Putamen (tissue), 1 donor: ENCODE data around the gene PHACTR3.

Source experiments
- DNase-seq: peaks from one replicate; pipeline ENCODE4 v3.0.0-alpha.2; 2016; ENCODE audit warnings: low spot score

Gene PHACTR3

DNA sequence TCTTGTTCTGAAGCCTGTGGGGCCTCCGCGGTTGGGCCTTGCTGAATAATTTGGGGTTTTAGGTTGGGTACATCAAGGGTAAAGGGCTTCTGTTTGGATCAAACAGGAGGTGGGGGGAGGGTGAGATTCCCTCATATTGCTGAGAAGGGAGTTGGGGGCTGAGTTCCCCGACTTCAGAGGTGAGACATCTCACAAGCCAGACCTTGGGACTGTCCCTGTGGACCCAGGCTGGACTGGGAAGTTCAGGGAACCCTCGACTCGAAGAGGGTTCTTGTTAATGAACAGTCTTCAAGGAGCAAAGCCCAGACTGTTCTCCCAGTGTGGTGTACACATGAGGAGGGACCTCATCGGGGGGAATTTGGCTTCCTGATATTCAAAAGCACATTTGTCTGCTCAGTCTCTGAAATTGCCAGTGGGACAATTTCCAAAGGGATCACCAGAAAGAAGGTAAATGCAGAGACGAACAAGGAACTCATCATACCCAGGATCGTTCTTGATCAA, 210.6 kb downstream of the PHACTR3 start:
- DNase-seq: no peak

DNA sequence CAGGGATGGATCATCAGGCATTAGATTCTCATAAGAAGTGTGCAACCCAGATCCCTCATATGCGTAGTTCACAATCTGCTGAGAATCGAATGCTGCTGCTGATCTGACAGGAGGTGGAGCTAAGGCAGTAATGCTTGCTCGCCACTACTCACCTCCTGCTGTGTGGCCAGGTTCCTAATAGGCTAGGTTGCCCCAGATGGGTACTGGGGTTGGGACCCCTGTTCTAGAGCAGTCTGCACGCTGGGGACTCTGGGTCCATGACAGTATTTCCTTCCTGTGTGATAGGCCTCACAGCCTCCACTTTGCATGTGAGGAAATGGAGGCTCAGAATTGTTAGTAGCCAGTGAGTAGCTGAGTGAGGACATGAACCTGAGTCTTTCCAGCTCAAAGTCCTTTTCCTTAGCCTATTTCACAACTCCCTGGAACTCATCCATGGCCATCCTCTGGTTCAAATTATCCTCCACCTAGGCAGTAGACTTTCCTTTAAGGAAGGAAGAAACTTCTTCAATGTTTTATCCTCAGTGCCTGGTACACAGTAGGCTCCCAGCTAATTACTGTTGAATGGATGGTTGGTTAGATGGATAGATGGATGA, 211.9 kb downstream of the PHACTR3 start:
- DNase-seq: no peak

DNA sequence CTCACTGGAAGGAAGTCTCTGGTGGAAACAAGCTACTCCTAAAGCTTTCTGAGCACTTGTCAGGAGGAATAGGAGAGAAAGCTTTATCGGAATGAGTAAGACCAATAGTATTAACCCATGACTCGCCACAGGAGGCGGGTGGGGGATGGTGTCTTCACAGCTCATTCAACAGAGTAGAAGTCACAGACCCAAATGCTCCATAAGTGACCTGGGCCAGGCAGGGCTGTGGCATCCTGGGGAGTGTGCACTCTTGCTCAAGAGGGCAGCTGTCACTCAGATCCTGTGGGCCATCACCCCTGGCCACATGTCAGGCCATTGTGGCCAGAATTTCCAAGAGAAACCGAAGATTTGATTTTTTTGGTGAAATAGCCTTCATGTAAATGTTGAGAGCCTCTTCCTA, 213.1 kb downstream of the PHACTR3 start:
- DNase-seq: no peak

DNA sequence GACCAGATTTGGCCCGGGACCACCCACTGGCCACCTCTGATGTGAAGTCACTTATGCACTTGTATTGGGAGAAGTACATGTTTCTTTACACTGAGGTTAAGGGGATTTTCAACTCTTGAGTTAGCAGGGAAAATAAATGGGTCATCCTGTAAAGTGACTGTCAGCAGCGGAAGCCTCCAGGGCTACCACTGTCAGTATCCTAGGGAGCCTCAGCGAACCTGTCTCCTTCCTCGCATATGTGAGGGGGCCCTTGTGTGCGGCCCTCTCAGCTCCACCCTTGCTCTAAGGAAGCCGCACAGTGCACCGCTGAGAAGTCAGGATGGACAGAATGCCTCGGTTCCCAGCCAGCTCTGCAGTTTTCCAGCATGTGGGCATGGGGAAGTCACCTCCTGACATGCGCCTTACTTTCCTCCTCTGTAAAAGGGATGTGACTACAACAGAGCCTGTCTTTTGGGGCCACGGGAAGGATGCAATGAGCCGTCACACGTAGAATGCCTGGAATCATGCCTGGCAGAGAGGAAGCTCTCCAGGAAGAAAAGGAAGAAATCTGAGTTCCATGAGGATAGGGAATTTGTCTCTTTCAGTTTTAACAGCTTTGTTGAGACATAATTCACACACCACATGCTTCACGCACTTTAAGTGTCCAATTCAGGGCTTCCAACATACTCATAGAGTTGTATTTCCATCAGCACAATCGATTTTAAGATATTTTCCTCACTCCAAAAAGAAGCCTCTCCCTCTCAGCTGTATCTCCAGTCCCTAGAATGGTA, 213.7 kb downstream of the PHACTR3 start:
- DNase-seq: no peak

GRCh38 chr20:59818911-59819310, 214.6 kb downstream of the PHACTR3 start:
- DNase-seq: no peak

DNA sequence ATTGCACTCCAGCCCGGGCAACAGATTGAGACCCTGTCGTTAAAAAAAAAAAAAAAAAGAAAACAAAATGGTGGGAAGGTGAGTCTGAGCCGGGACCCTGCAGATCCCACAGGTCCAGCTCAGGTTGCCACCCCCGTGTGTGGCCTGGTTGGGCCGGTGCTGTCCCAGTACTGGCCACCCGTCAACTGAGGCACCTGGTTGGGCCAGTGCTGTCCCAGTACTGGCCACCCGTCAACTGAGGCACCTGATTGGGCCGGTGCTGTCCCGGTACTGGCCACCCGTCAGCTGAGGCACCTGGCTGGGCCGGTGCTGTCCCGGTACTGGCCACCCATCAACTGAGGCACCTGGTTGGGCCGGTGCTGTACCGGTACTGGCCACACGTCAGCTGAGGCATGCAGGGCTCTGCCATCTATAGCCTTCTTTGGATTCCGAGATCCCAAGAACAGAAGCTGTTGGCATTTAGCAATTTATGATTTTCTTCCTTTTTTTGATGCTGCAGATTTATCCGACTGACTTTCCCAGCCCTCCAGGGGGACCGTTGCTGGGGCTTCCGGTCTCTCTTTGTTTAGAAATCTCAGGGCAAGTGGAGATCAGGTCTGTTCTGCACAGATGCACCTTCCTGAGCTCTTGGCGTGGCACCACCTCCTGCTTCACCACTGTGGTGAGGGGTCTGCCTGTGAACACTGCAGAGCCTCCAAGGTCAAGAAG, 215.3 kb downstream of the PHACTR3 start:
- DNase-seq: no peak

GRCh38 chr20:59820204-59821041, 216.1 kb downstream of the PHACTR3 start:
- DNase-seq: peak; percentile 45

GRCh38 chr20:59821201-59821600, 216.9 kb downstream of the PHACTR3 start:
- DNase-seq: no peak

DNA sequence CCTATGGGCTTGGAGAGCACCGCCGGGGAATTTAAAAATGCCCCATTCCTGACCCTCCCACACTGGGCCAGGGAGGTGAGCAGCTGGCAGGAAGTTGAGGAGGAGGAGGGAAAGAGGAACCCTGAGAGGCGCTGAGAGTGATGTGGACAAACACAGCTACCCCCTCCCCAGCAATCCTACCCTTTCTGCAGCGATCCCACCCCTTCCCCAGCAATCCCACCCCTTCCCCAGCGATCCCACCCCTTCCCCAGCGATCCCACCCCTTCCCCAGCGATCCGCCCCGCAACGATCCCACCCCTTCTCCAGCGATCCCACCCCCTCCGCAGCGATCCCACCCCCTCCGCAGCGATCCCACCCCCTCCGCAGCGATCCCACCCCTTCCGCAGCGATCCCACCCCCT, 217.4 kb downstream of the PHACTR3 start:
- DNase-seq: no peak

DNA sequence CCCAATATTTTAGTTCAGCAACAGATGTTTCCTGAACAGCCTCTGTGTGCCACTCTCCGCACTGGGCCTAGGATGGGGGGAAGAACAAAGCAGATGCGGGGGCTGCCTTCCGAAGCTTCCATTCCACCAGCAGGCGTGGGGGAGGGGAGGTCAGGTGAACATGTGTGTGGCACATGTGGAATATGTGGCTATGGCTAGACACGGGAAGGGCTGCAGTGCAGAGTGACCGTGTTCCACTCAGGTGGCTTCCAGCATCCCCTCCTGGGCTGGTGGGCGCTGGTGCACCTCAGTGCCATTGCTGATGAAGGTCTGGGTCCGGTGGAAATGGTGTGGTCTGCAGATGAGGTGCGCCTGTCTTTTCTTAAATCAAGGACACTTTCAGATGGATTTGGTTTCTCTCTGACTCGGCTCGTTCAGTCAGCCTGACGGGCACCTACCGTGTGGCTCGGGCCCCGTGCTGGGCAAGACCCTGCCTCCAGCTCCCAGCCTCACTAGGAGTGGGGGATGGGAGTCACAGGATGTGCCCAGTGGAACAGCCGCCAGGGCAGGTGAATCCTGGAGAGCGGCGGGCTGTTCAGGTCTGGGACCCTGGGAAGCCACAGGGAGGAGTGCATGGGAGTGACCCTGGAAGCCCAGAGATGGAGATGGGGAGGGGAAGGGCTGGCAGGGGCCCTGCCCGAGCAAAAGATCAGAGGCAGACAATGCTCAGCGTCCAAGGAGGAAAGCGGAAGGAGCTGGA, 218.1 kb downstream of the PHACTR3 start:
- no peak for DNase-seq

DNA sequence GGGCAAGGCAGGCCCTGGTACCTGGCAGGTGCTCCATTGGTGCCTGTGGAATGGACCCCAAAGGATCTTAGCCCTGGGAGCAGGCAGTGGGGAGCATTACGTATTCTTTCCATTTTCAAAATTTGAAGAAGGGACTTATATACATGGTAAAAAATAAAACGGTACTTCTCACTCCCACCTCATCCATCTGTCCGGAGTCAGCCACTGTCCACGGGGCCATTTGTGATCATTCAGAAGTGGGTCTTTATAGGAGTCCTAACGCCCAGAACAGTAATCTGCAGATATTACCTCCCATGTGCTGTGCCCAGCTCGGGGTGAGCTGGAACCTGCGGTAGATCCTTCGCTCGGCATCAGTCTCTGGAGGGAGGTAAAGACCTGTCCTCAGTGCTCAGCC, 218.7 kb downstream of the PHACTR3 start:
- DNase-seq: no peak

GRCh38 chr20:59823491-59824259, 219.3 kb downstream of the PHACTR3 start:
- DNase-seq: no peak

DNA sequence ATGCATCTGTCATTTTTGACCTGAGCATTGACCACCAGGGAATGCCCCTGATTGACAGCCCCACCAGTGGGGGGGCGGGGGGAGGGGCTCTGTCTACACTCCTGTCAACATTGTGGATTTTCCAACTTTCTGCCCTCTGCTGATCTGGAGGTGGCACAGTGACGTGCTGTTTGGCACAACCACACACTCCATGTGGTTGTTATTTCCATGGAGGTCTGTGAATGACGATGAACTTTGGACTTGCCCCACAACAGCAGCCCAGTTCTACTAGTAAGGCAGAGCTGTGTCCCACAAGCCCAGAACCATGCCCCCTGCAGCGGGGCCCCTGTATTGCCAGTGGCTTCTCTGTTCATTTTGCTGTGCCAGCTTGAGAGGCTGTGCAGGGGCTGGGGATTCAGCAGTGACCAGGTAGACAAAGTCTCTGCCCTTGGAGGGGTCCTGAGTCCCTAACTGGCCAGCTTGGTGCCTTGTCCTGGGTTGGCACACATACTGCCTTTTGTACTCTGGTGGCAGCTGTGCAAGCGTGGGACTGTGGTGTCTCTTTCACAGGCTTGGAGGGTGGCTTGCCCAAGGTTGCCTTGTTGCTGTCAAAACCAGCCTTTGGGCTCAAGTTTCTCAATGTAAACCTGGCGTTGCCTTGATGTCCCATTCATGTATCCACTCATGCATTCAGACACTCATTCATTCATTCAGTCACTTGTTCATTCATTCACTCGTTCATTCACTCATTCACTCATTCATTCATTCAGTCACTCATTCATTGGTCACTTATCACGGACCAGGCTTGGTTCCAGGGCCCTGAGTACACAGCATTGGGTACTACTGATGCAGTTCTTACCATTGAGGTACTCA, 220.6 kb downstream of the PHACTR3 start:
- no peak for DNase-seq

DNA sequence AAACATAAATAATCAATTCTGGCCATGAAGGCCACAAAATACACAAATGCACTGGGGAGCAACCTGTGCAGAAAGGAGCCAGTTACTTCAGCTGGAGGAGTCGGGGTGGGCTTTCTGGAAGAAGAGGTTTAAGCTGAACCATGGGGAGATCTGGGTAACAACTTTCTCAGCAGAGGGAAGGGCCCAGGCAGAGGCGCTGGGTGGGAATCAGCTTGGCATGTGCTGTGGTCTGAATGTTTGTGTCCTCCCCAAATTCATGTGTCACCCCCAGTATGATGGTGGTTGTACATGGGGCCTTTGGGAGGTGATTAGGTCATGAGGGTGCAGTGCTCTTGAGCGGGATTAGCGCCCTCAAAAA, 221.2 kb downstream of the PHACTR3 start:
- no peak for DNase-seq

GRCh38 chr20:59825944-59826759, 221.8 kb downstream of the PHACTR3 start:
- DNase-seq: no peak

- no peak for DNase-seq
These were observed 223.1 kb downstream of the PHACTR3 start for GRCh38 chr20:59827138-59828056.

DNA sequence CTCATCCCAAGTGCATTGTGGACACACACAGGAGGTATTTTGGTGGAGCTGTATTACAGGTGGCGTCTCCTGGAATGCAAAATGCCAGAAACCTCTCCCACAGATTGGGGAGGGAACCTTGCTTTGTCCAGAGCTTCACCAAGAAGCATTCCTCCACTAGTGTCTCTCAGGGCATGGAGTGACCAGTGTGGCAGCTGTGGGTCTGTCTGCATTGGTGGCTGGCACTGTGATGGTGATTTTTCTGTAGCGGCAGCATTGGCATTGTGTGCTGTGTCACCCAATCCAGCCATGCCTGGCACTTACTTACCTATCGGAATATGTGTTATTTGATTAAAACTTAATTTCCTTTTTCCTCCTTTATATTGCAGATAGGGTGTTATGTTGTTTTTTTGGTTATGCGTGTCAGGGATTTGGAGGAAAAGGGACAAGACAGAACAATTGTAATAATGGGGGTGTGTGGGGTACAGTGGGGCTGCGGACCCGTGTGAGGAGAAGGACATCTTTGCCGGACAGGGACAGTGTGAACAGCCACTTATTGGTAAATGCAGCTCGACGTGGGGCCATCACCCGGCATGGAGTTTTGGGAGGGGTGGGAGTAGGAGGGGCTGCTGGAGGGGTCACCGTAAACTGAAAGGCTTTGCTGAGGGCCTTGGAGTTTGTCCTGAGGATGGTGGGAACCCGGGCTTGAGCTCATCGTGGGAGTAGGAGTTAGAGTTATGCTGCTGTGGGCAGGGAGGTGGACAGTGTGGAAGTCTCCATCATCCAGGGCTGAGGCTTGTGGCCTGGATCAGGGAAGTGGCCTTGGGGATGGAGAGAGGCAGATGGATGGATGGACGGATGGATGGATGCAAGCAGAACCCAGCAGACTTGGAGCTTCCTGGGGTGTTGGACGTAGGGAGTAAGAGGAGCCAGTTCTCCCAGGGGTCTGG, 224.0 kb downstream of the PHACTR3 start:
- DNase-seq: no peak
